HG02678 (cell line): ENCODE results near the gene KIF20B.

Source experiments
- ATAC-seq: cut with Tn5 transposase; IDR thresholded peaks from one replicate; pipeline ENCODE4 v1.9.1; 2021; ENCODE audit warnings: mild to moderate bottlenecking, moderate library complexity; ENCODE audit not compliant: unreplicated experiment

The KIF20B gene

GRCh38 chr10:89683883-89684282 is 17.5 kb upstream of the KIF20B start:
- ATAC-seq: no peak

- ATAC-seq: no peak
These were observed 16.8 kb upstream of the KIF20B start for GRCh38 chr10:89684604-89685003.

- no peak for ATAC-seq
These were observed 15.5 kb upstream of the KIF20B start for GRCh38 chr10:89685936-89686335.

GRCh38 chr10:89690027-89690426 is 11.4 kb upstream of the KIF20B start:
- no peak for ATAC-seq

- ATAC-seq: no peak
These were observed 9.0 kb upstream of the KIF20B start for GRCh38 chr10:89692416-89692815.

- ATAC-seq: no peak
These were observed 8.2 kb upstream of the KIF20B start for GRCh38 chr10:89693176-89693575.

- no peak for ATAC-seq
These were observed 6.1 kb upstream of the KIF20B start for GRCh38 chr10:89695307-89695706.

- ATAC-seq: no peak
These were observed 3.4 kb upstream of the KIF20B start for GRCh38 chr10:89697946-89698345.

- no peak for ATAC-seq
These were observed 1.8 kb upstream of the KIF20B start for GRCh38 chr10:89699581-89700064.

- no peak for ATAC-seq
These were observed 508 bp upstream of the KIF20B start for GRCh38 chr10:89700923-89701241.

GRCh38 chr10:89702121-89702480 is 711 bp downstream of the KIF20B start:
- ATAC-seq: no peak

- no peak for ATAC-seq
These were observed 4.1 kb downstream of the KIF20B start for GRCh38 chr10:89705466-89705865.

GRCh38 chr10:89706011-89706410 is 4.6 kb downstream of the KIF20B start:
- no peak for ATAC-seq

GRCh38 chr10:89707372-89707771 is 6.0 kb downstream of the KIF20B start:
- no peak for ATAC-seq

- ATAC-seq: no peak
These were observed 9.4 kb downstream of the KIF20B start for GRCh38 chr10:89710753-89711152.

GRCh38 chr10:89734616-89735015 is 33.2 kb downstream of the KIF20B start:
- no peak for ATAC-seq

- ATAC-seq: peak; percentile 95
These were observed 37.3 kb downstream of the KIF20B start for GRCh38 chr10:89738551-89739209.

GRCh38 chr10:89741126-89741762 is 39.9 kb downstream of the KIF20B start:
- no peak for ATAC-seq

- ATAC-seq: no peak
These were observed 42.6 kb downstream of the KIF20B start for GRCh38 chr10:89744026-89744425.

- no peak for ATAC-seq
These were observed 44.5 kb downstream of the KIF20B start for GRCh38 chr10:89745903-89746302.

GRCh38 chr10:89750441-89750840 is 49.1 kb downstream of the KIF20B start:
- no peak for ATAC-seq

- no peak for ATAC-seq
These were observed 54.0 kb downstream of the KIF20B start for GRCh38 chr10:89755374-89755773.

GRCh38 chr10:89759531-89759930 is 58.1 kb downstream of the KIF20B start:
- no peak for ATAC-seq
